Neural progenitor cell (in vitro differentiated cells): ENCODE results near the gene ADCY5. TPM values are rescaled to one million over a fixed set of nuclear protein-coding genes. Genes with fewer than 3 reads are reported as not detected.

ENCODE experiments used
- DNase-seq: peaks from one replicate; pipeline ENCODE4 v3.0.0-alpha.2; 2016; ENCODE audit warnings: low spot score
- H2AFZ ChIP-seq: fragments of 200-600 bp; sonication (generic); replicated peaks from 2 replicates; pipeline ENCODE4 v1.6.1; 2016; ENCODE audit warnings: antibody characterized with exemption
- H3F3A ChIP-seq: fragments of 200-600 bp; sonication (generic); 2 replicates; pipeline ENCODE4 v1.6.1; 2016; ENCODE audit warnings: antibody characterized with exemption, low read depth
- H3K27ac ChIP-seq: fragments of 200-600 bp; sonication (generic); 2 replicates; pipeline ENCODE4 v1.5.1; 2016; ENCODE audit warnings: mild to moderate bottlenecking
- H3K27me3 ChIP-seq: fragments of 200-600 bp; sonication (generic); 2 replicates; pipeline ENCODE4 v1.6.1; 2016; ENCODE audit warnings: mild to moderate bottlenecking, moderate library complexity
- H3K36me3 ChIP-seq: fragments of 200-600 bp; sonication (generic); 2 replicates; pipeline ENCODE4 v1.5.1; 2016
- H3K4me1 ChIP-seq: fragments of 200-600 bp; sonication (generic); 2 replicates; pipeline ENCODE4 v1.6.1; 2016; ENCODE audit warnings: mixed run types
- H3K4me2 ChIP-seq: fragments of 200-600 bp; sonication (generic); 2 replicates; pipeline ENCODE4 v1.6.1; 2016
- H3K4me3 ChIP-seq: fragments of 200-600 bp; sonication (generic); 2 replicates; pipeline ENCODE4 v1.5.1; 2016
- H3K79me2 ChIP-seq: fragments of 200-600 bp; sonication (generic); 2 replicates; pipeline ENCODE4 v1.6.1; 2016; ENCODE audit warnings: low read depth
- H3K9ac ChIP-seq: fragments of 200-600 bp; sonication (generic); 2 replicates; pipeline ENCODE4 v1.6.1; 2016
- H3K9me3 ChIP-seq: fragments of 200-600 bp; sonication (generic); 2 replicates; pipeline ENCODE4 v1.5.1; 2016; ENCODE audit warnings: low read depth
- H4K20me1 ChIP-seq: fragments of 200-600 bp; sonication (generic); 2 replicates; pipeline ENCODE4 v1.6.1; 2016; ENCODE audit warnings: low read depth
- H3K27ac Mint-ChIP-seq: 3 replicates; pipeline ENCODE4 v1.8.0; 2021; ENCODE audit warnings: mixed read lengths
- H3K27me3 Mint-ChIP-seq: 2 replicates; pipeline ENCODE4 v1.8.0; 2022; ENCODE audit warnings: low read depth, mild to moderate bottlenecking, inconsistent platforms, moderate library complexity, mixed read lengths; ENCODE audit not compliant: insufficient read depth
- H3K36me3 Mint-ChIP-seq: 3 replicates; pipeline ENCODE4 v1.8.0; 2021; ENCODE audit warnings: mixed read lengths
- H3K4me1 Mint-ChIP-seq: 3 replicates; pipeline ENCODE4 v1.8.0; 2021; ENCODE audit warnings: mixed read lengths
- H3K4me3 Mint-ChIP-seq: 3 replicates; pipeline ENCODE4 v1.8.0; 2021; ENCODE audit warnings: mild to moderate bottlenecking, moderate library complexity, mixed read lengths
- H3K9me3 Mint-ChIP-seq: 3 replicates; pipeline ENCODE4 v1.8.0; 2020; ENCODE audit warnings: mixed read lengths
- CTCF ChIP-seq: fragments of 200-600 bp; sonication (generic); IDR thresholded peaks from 2 replicates; pipeline ENCODE4 v1.5.1; 2017; ENCODE audit warnings: antibody characterized with exemption, mild to moderate bottlenecking
- EZH2 ChIP-seq: fragments of 200-600 bp; sonication (generic); IDR thresholded peaks from 2 replicates; pipeline ENCODE4 v1.6.1; 2017; ENCODE audit warnings: antibody characterized with exemption, mild to moderate bottlenecking, moderate library complexity
- EZH2phosphoT487 ChIP-seq: fragments of 200-600 bp; sonication (generic); IDR thresholded peaks from 2 replicates; pipeline ENCODE4 v1.6.1; 2017; ENCODE audit warnings: antibody characterized with exemption
- total RNA-seq: library from RNA; depleted of rRNA; stranded (reverse); fragments of >200 nt; gene quantifications from 2 replicates; pipeline ENCODE4 v1.2.3, GENCODE V29; 2015; ENCODE audit warnings: low replicate concordance

Gene ADCY5
- total RNA-seq, 1 donor from 2014 or later, result 1.6 TPM

GRCh38 chr3:123283074-123283473 lies 165.8 kb downstream of the ADCY5 start:
- Histone ChIP-seq H3K9me3 (no peaks in the 10 kb centered on the region), H3K4me2 (no peak overlapping the region), H3F3A (no peaks in the 10 kb centered on the region), H4K20me1 (peaks cover 13% of the 10 kb centered on the region), H3K79me2 (no peaks in the 10 kb centered on the region), H3K4me1 (no peaks in the 10 kb centered on the region), H3K36me3 (no peaks in the 10 kb centered on the region), H2AFZ (no peak overlapping the region), H3K9ac (no peak overlapping the region), H3K27ac (no peak overlapping the region), H3K4me3 (no peak overlapping the region), H3K27me3 (no peaks in the 10 kb centered on the region)
- H3K9me3 Mint-ChIP-seq, result no peaks in the 10 kb centered on the region
- H3K4me3 Mint-ChIP-seq, result no peak overlapping the region
- no peak overlapping the region for H3K27ac Mint-ChIP-seq
- peaks cover 11% of the 10 kb centered on the region for H3K27me3 Mint-ChIP-seq
- no peak for TF ChIP-seq EZH2phosphoT487
- TF ChIP-seq EZH2, result no peak
- TF ChIP-seq CTCF, result no peak
- no peaks in the 10 kb centered on the region for H3K36me3 Mint-ChIP-seq
- no peaks in the 10 kb centered on the region for H3K4me1 Mint-ChIP-seq
- DNase-seq, result no peak

- no peaks in the 10 kb centered on the region for H3K36me3 ChIP-seq
- H2AFZ ChIP-seq, result no peak overlapping the region
- H3K4me3 ChIP-seq, result no peak overlapping the region
- peaks cover 13% of the 10 kb centered on the region for H4K20me1 ChIP-seq
- no peak overlapping the region for H3K27ac Mint-ChIP-seq
- no peaks in the 10 kb centered on the region for H3K4me1 Mint-ChIP-seq
- no peaks in the 10 kb centered on the region for H3K9me3 ChIP-seq
- H3K27me3 Mint-ChIP-seq, result peaks cover 11% of the 10 kb centered on the region
- no peaks in the 10 kb centered on the region for H3K4me1 ChIP-seq
- DNase-seq, result no peak
- no peaks in the 10 kb centered on the region for H3K36me3 Mint-ChIP-seq
- H3F3A ChIP-seq, result no peaks in the 10 kb centered on the region
- H3K79me2 ChIP-seq, result no peaks in the 10 kb centered on the region
- H3K4me2 ChIP-seq, result no peak overlapping the region
- no peak overlapping the region for H3K27ac ChIP-seq
- H3K9me3 Mint-ChIP-seq, result no peaks in the 10 kb centered on the region
- TF ChIP-seq EZH2phosphoT487, result no peak
- no peak for TF ChIP-seq EZH2
- peak; percentile 15 for TF ChIP-seq CTCF
- H3K27me3 ChIP-seq, result no peaks in the 10 kb centered on the region
- no peak overlapping the region for H3K4me3 Mint-ChIP-seq
- H3K9ac ChIP-seq, result no peak overlapping the region
Measured at GRCh38 chr3:123282461-123282860, 166.4 kb downstream of the ADCY5 start.

- DNase-seq, result no peak
- TF ChIP-seq EZH2phosphoT487 (no peak), CTCF (no peak), EZH2 (no peak)
- Histone ChIP-seq H3K36me3 (no peaks in the 10 kb centered on the region), H4K20me1 (peaks cover 11% of the 10 kb centered on the region), H3K79me2 (no peaks in the 10 kb centered on the region), H3K9me3 (no peaks in the 10 kb centered on the region), H3K4me1 (no peaks in the 10 kb centered on the region), H3K27ac (no peak overlapping the region), H3K4me2 (no peak overlapping the region), H3K9ac (no peak overlapping the region), H3K4me3 (no peak overlapping the region), H2AFZ (no peak overlapping the region), H3F3A (no peaks in the 10 kb centered on the region), H3K27me3 (no peaks in the 10 kb centered on the region)
- peaks cover 9% of the 10 kb centered on the region for H3K27me3 Mint-ChIP-seq
- H3K27ac Mint-ChIP-seq, result no peak overlapping the region
- H3K36me3 Mint-ChIP-seq, result no peaks in the 10 kb centered on the region
- H3K4me1 Mint-ChIP-seq, result no peaks in the 10 kb centered on the region
- H3K4me3 Mint-ChIP-seq, result no peak overlapping the region
- no peaks in the 10 kb centered on the region for H3K9me3 Mint-ChIP-seq
Measured at GRCh38 chr3:123281929-123282328, 167.0 kb downstream of the ADCY5 start.

- Histone ChIP-seq H3K4me3 (no peak overlapping the region), H3K27ac (no peak overlapping the region), H3K36me3 (no peaks in the 10 kb centered on the region), H4K20me1 (peaks cover 6% of the 10 kb centered on the region), H3K27me3 (no peaks in the 10 kb centered on the region), H3K4me1 (no peaks in the 10 kb centered on the region), H2AFZ (no peak overlapping the region), H3K9me3 (no peaks in the 10 kb centered on the region), H3K9ac (no peak overlapping the region), H3K4me2 (no peak overlapping the region), H3K79me2 (no peaks in the 10 kb centered on the region), H3F3A (no peaks in the 10 kb centered on the region)
- H3K4me1 Mint-ChIP-seq, result peaks cover 3% of the 10 kb centered on the region
- no peak overlapping the region for H3K4me3 Mint-ChIP-seq
- no peak for DNase-seq
- H3K36me3 Mint-ChIP-seq, result no peaks in the 10 kb centered on the region
- peaks cover 6% of the 10 kb centered on the region for H3K27me3 Mint-ChIP-seq
- TF ChIP-seq EZH2phosphoT487 (no peak), EZH2 (no peak), CTCF (no peak)
- H3K27ac Mint-ChIP-seq, result no peak overlapping the region
- H3K9me3 Mint-ChIP-seq, result no peaks in the 10 kb centered on the region
Measured at GRCh38 chr3:123281406-123281805, 167.5 kb downstream of the ADCY5 start.
